Measurements from ENCODE around the gene MYL12A.
"Not testable (repeated sequence)": the region's sequence is repeated elsewhere in the genome, so short reads cannot be mapped to it uniquely, and the experiment has no call there.

The MYL12A gene

GRCh38 chr18:3256693-3257626 is 9.4 kb downstream of the MYL12A start:
- DNase-seq, result no peak

GRCh38 chr18:3257627-3258120 is 10.1 kb downstream of the MYL12A start:
- DNase-seq, result no peak

- no peak for DNase-seq
Observed at GRCh38 chr18:3260995-3261372, 13.4 kb downstream of the MYL12A start.

GRCh38 chr18:3261373-3262233 is 14.0 kb downstream of the MYL12A start, which contains the start of gene MYL12B:
TSS of gene MYL12B (plus strand) at chr18:3262133. CDS start at chr18:3272899, 10,766 bp downstream.
- DNase-seq, result peak; percentile 71 to 88 (median 80)

- DNase-seq, result peak in 4 of 5 donors; percentile 22 to 49 (median 31)
Observed at GRCh38 chr18:3262234-3263131, 14.9 kb downstream of the MYL12A start.

GRCh38 chr18:3263132-3263700 is 15.6 kb downstream of the MYL12A start:
- DNase-seq, result no peak

- DNase-seq, result no peak
Observed at GRCh38 chr18:3264362-3264761, 16.8 kb downstream of the MYL12A start.

GRCh38 chr18:3265564-3266033 is 18.0 kb downstream of the MYL12A start:
- DNase-seq, result no peak

- no peak for DNase-seq
Observed at GRCh38 chr18:3266062-3266608, 18.5 kb downstream of the MYL12A start.

GRCh38 chr18:3268306-3268705 is 20.7 kb downstream of the MYL12A start:
- DNase-seq, result no peak

GRCh38 chr18:3269241-3269913 is 21.8 kb downstream of the MYL12A start:
- no peak for DNase-seq

- DNase-seq, result no peak
Observed at GRCh38 chr18:3269914-3270299, 22.3 kb downstream of the MYL12A start.

GRCh38 chr18:3273042-3273441 is 25.4 kb downstream of the MYL12A start:
- no peak for DNase-seq

GRCh38 chr18:3277643-3278213 is 30.1 kb downstream of the MYL12A start:
- not testable (repeated sequence) for DNase-seq

- DNase-seq, result no peak
Observed at GRCh38 chr18:3279201-3280185, 31.9 kb downstream of the MYL12A start.

GRCh38 chr18:3281456-3282400 is 34.1 kb downstream of the MYL12A start:
- peak in 1 of 5 donors; percentile 73 for DNase-seq

GRCh38 chr18:3283253-3283863 is 35.8 kb downstream of the MYL12A start:
- no peak for DNase-seq
